Stimulated activated CD4-positive, alpha-beta T cell treated with anti-CD3 and anti-CD28 coated beads, Interleukin-15, amount 100 ng/mL, for 1 hour (primary cell): ENCODE measurements around the gene SHANK3.
"Not testable (repeated sequence)": the region's sequence is repeated elsewhere in the genome, so short reads cannot be mapped to it uniquely, and the experiment has no call there.

Experiments used
- DNase-seq, 2 donors: peaks; one replicate each; pipeline ENCODE4 v3.0.0-alpha.2; 2020; ENCODE audit warnings: low read depth in 1 of 2, low spot score in 1 of 2

The SHANK3 gene

DNA sequence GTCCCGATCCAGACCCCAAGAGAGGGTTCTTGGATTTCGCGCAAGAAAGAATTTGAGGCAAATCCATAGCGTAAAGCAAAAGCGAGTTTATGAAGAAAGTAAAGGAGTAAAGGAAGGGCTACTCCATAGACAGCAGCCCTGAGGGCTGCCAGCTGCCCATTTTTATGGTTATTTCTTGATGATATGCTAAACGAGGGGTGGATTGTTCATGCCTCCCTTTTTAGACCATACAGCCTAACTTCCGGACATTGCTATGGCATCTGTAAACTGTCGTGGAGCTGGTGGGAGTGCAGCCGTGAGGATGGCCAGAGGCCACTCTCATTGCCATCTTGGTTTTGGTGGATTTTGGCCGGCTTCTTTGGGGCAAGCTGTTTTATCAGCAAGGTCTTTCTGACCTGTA, 19.4 kb upstream of the SHANK3 start:
- DNase-seq = no peak

DNA sequence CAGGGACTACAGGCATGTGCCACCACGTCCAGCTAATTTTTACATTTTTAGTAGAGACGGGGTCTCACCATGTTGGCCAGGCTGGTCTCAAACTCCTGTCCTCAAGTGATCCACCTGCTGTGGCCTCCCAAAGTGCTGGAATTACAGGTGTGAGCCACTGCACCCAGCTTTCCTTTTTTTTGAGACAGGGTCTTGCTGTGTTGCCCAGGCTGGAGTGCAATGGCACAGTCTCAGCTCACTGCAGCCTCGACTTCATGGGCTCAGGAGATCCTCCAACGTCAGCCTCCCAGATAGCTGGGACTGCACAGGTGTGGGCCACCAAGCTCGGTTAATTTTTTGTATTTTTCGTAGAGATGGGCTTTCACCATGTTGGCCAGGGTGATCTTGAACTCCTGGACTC, 18.0 kb upstream of the SHANK3 start:
- not testable (repeated sequence) for DNase-seq

DNA sequence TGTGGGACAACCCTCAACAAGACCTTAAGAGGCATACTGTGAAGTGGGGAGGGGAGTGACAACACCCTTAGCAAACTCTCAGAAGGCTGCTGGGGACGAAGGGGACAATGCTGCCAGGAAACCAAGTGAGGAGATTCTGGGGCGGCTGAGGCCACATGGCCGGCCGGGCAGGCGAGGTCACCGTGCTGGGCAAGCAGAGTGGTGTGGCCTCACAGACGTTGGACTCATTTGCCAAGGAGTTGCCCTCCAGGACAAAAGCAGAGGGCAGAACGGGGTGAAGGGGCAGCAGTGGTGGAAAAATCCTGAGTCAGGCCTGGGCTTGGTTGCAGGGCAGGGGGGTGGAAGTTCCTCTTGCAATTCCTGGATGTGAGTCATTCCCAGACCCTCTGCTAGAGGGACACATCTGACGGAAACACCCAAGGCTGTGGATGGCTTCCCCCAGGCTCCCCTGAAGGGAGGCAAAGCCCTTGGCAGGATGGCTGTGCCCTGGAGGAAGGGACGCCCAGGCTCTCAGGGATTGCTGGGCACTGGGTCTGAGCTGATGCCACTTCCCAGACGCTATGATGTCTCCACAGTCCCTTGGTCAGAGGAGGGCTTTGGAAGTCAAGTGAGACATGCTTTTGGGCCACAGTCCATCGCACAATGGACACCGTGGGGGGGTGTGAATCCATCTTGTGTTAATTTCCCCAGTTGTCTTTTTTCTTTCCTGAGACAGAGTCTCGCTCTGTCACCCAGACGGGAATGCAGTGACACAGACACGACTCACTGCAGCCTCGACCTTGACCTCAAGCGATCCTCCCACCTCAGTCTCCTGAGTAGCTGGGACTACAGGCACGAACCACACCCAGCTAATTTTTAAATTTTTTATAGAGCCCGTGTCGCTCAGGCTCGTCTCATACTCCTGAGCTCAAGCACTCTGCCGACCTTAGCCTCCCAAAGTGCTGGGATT, 16.2 kb upstream of the SHANK3 start:
- DNase-seq = no peak

DNA sequence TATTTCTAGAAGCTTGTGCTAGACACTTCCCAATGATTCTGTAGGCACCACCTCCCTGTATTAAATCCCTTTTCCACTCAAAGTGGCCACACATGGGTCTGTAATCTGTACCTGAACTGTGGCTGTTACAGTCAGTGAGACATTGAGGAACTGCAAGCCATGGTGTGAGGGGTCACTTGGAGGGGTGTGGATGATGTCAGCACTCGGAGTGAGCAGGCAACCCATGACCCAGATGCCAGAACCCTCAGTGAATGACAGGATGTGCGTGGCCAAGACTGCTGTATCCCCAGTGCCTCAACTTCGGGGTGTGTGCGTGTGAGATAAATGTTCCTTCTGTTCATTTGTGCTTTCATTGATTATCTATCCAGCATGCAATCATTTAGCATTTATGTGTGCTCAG, 14.7 kb upstream of the SHANK3 start:
- no peak for DNase-seq

DNA sequence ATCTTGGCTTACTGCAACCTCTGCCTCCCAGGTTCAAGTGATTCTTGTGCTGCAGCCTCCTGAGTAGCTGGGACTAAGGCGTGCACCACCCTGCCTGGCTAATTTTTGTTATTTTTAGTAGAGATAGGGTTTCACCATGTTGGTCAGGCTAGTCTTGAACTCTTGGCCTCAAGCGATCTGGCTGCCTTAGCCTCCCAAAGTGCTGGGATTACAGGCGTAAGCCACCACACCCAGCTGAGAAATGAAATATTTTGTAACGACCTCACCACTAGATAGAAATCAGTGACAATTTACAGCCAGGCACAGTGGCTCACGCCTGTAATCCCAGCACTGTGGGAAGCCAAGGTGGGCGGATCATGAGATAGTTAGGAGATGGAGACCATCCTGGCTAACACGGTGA, 12.9 kb upstream of the SHANK3 start:
- not testable (repeated sequence) for DNase-seq

DNA sequence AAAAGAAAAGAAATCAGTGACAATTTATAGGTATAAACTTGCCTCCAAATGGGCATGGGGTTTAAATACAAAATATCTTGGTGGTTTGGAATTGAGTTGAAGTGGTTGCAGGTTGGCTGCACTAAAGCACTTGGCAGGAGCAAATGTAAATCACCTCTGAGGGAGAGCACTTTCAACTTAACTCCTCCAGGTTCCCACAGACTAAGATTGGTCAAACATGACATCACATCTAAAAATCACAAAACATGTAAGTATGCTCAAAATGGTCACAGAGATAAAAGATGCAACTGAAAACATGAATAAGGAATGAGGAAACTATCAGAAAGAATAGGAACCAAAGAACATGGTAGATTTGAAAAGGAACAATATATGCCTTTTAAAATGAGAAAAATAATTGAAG, 12.3 kb upstream of the SHANK3 start:
- DNase-seq = no peak

DNA sequence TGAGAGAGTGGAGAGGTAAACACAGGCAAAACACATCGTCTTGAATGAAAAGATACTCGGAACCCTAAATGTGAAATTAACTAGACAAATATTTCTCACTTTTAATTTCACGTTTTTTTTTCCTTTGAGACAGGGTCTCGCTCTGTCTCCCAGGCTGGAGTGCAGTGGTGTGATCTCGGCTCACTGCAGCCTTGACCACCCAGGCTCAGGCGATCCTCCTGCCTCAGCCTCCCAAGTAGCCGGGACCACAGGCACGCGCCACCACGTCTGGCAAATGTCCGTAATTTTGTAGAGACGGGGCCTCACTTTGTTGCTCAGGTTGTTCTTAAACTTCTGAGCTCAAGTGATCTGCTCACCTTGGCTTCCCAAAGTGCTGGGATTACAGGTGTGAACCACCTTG, 7.4 kb upstream of the SHANK3 start:
- no peak for DNase-seq

DNA sequence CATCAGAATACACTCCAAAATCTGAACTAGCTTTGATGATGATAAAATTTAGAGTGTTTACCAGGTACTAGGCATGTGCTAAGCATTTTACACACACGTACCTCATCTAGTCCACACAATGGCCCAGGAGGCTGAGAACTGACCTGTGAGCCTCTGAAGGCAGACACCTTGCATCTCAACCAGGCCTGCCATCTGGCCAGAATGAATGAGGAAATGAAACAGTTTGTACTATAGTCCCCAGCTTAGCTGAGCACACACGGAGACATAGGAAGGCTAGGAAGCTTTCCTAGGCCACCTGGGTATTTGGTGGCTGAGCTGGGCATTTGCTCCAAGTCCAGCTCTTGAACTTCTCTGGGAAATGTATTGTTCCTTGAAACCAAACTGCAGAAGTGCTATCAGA, 6.9 kb upstream of the SHANK3 start:
- no peak for DNase-seq

DNA sequence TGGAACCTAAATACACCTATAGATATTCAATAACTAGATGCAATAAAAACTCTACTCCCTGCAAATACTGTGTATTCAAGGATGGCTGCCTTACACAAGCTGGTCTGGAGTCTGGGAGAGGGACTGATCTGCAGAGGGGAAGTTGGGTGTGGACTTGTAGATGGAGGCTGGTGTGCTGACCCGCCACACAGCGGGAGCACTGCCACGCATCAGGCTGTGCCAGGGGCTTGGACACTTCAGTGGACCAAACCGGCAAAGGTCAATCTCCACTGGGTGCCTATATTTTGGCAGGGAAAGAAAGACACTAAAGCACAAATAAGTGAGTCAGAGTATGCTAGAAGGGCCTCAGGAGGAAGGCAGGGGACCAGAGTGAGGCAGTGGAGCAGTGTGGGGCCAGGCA, 2.1 kb upstream of the SHANK3 start:
- DNase-seq = no peak

DNA sequence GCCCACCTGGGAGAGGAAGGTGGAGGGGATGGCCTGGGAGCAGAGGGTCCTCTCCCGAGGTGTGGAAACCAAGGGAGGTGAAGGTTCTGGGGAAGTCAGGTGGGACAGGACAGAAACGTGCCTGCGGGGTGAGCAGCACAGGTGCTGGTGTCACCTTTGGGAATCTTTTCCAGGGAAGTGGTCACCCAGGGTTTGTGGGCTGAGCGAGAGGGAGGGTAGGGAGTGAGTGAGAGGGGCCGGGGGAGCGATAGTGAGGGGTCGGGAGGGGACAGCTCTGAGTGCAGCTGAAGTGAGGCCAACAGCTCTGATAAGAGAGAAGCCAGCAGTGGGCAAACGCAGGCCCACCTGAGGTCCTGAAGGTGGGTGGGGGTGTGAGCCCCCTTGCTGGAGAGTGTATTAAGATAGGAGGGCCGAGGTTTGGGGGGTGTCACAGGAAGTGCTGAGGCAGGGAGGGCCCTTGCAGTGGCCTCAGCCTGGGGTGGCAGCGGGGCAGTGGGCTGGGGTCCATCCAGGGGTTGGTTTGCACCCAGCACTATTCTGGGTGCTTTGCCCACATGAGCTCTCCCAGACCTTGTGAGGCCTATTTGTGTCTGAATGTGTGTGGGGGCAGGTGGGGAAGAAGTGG, 1.6 kb upstream of the SHANK3 start:
- no peak for DNase-seq

DNA sequence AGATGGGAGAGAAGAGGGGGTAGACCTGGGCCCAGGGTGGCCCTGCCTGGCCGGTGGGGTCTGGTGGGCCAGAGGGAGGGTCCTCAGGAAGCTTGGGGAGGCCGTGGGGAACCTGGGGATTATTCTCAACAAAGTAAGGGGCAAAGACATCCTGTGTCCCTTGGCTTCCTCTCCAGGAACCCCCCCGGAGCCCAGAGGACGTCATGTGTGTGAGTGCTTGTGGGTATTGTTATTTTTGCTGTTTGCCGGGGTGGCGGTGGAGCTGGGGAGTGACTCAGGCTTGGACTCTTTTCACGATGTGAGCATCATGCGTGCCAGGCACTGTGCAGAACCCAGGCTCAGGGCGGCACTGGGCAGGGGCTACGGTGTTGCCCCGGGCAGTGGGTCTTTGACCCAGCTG, 982 bp upstream of the SHANK3 start:
- no peak for DNase-seq

DNA sequence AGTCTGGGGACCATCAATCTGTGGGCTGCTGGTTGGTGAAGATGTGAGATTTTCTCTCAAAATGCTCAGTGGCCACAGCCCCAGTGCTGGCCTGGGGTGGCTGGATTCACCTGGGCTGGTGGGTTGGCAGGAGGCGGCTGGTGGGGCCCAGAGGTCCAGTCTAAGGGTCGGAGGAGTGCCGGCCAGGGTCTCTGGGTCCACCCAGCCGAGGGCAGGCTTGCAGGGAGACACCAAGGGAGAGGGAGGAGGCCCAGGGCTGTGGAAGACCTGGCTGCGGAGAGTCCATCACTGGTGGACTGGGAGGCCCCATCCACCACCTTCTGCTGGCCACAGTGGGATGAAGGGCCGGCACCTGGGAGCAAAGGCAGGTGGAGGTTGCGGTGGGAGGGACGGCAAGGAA, 582 bp upstream of the SHANK3 start:
- no peak for DNase-seq

DNA sequence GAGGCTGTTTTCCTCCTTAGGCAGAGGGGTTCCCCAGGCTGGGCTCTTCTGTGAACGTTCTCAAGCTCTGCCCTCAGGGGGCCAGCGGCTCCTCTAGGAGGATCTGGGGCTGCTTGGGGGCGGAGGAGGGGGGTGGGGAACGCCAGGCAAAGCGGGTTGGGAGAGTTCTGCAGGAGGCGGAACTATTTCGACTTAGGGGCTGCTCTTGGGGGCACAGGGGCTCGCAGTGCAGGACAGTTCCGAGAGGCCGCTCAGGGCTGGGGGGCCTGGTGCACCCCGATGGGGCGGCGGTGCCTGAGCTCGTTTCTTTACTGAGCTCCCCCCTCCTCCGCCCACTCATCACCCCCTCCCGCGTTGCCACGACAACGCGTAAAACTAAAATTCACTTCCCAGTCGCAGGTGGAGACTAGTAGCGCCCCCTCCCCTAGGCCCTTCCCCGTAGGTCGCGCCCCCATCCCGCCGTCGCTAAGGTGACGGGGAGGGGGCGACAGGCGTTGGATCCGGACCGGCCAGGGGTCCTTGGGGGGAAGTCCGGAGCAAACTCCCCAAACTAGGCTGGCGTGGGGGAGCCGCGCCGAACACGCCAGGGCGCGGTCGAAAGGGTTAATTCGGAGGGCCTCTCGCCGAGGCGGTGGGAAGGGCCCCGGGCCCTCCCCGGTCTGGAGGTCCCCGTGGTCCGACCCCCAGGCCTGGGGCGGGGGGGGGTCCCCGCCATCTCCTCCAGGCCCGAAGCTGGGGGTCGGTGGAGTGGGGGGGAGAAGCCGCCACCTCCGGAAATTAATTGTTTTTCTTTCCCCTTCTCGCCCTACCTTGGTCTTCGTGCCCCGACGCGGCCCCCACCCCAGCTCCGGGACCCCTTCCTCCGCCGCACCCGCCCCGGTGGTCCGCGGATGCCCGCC, 857 bp downstream of the SHANK3 start:
- no peak for DNase-seq

DNA sequence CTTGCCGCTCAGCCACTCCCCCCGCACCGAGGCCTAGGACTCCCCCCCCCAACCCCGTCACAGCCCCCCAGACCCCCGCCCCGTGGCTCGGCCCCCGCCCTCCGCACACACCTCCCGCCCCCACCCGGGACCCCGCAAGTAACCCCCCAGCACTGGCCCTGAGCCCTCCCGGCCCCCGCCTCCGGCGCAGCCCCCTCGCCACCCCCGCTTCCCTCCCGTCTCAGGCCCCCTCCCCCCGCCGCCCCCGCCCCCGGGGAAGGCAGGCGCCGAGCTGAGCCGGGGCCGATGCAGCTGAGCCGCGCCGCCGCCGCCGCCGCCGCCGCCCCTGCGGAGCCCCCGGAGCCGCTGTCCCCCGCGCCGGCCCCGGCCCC, 1.5 kb downstream of the SHANK3 start:
- DNase-seq = no peak

DNA sequence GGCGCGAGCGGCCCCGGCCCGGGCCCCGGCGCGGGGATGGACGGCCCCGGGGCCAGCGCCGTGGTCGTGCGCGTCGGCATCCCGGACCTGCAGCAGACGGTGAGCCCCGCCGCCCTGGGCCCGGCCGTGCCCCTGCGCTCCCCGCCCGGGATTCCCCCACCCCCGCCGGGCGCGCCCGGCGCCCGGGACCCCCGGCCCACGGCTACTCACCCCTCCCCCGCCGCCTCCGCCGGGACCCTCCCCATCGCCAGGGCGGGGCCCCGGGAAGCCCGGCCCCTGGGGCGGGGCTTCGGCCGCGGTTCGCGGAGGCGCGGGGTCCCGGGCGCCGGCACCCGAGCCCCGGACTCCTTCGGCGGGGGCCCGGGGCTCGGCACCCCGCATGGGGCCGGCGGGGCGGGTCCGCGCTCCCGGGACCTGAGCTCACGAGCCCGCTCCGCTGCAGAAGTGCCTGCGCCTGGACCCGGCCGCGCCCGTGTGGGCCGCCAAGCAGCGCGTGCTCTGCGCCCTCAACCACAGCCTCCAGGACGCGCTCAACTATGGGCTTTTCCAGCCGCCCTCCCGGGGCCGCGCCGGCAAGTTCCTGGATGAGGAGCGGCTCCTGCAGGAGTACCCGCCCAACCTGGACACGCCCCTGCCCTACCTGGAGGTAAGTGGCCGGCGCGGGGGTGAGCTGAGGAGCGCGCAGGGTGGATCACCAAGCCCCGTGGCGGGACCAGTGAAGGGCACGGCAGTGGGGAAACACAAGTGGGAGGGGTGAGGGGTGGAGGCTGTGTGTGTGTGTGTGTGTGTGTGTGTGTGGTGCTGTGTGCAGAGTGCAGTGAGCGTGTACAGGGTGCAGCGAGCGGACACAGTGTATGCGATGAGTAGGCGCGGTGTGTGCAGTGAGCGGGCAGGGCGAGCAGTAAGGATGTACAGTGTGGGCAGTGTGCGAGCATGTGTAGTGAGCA, 2.3 kb downstream of the SHANK3 start:
- DNase-seq = no peak

DNA sequence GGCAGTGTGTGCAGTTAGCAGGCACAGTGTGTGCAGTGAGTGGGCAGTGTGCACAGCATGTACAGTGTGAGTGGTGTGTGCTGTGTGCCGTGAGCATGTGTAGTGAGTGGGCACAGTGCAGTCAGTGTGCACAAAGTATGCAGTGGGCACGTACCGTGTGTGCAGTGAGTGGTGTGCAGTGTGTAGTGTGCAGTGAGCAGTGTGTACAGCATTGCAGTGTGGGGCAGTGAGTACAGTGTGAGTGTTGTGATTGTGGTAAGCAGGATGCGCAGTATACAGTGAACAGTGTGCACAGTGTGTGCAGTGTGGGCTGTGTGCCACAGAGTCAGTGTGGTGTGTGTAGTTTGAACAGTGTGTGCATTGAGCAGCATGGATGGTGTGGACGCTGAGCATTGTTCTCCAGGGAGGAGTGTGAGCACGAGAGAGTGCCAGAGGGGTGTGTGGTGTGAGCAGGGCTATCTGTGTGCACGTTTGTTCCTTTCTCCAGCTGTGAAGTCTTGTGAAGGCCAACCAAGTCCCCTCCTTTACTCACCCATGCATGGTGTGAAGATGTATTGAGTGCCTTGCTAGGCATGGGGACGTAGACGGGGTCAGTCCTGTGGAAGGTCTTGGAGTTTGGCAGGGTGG, 3.0 kb downstream of the SHANK3 start:
- DNase-seq = no peak

DNA sequence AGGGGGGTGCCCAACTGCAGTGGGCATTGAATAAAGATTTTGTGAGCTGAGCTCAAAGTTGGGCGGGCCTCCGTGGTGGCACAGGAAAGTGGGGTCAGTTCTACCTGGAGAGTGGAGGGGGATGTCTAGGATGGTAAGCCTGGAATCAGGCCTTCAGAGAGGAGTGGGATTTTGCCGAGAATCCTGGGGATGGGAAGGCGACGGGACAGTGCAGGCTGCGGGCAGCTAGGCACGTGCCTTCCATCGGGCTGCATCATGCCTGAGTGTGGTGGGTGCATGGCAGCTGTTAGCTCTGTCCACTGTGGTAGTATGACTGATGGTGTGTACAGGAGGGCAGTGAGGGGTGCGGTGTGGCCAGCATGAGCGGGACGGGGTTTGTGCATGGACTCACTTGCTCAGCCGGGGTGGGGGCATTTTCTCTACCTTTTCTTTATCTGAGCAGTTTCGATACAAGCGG, 3.6 kb downstream of the SHANK3 start:
- no peak for DNase-seq

DNA sequence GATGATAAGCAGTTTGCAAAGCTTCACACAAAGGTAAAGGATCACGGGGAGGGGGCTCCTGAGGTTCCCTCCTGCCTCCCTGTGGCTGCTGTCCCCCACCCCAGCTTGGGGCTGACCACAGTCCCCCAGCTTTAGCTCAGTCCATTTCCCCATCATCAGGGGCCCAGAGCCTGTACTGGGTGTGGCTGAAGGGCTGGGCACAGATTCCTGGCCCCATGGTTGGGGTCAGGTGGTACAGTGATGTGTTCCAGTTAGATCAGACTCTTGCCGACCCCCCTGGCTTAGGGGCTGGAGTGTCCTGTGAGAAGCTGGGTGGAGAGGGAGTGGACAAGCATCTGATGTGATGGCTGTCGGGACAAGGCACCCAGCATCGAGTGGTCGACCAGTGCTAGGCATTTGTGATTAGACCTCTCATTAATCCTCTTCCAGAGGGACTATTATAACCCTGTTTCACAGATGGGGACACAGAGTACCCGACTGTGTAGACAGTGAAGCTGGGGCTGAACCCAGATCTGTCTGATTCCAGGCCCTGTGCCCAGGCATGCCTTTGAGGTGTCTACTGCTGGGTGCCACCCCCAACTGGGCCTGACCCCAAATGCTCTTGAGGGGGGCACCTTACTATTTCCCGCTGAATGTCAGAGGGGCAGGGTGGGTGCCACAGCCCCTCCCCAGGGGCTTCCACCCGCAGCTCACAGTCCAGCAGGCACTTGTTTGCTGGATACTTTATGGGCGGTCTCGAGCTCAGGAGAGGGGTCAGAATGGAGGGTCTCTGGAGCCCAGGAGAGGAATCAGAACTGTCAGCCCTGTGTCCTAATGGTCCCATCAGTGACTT, 4.3 kb downstream of the SHANK3 start:
- DNase-seq = no peak
